ENCODE results near the gene MXD1. TPM values are rescaled to one million over a fixed set of nuclear protein-coding genes. Genes with fewer than 3 reads are reported as not detected.

The MXD1 gene
- total RNA-seq, 1 experiment from 2014 or later = 1.5 TPM

- DNase-seq (ENCODE audit: low spot score) (no peak), ATAC-seq (no peak)
- H3K27me3 Mint-ChIP-seq (ENCODE audit: low read depth) = no peaks in the 10 kb centered on the region; the same call in 1 of the 2 replicates
- ChIA-PET CTCF (interaction anchor here (0.5 kb wide), 1 partner anchor 71 kb away, joined by 3 read pairs; no protein-coding TSS in a partner anchor), POLR2A (no interaction called here)
- no peaks in the 10 kb centered on the region for H3K36me3 Mint-ChIP-seq
- H3K9me3 Mint-ChIP-seq = peaks cover 3% of the 10 kb centered on the region; the same call in 1 of the 2 replicates
- no peak overlapping the region for H3K27ac Mint-ChIP-seq
- no peak overlapping the region for H3K4me3 Mint-ChIP-seq
- H3K4me1 Mint-ChIP-seq = peaks cover 7% of the 10 kb centered on the region
- no peak for TF ChIP-seq ZBTB21 (CRISPR knock-in tag; IDR thresholded peaks at IDR 0.05; ENCODE audit: borderline replicate concordance)
- TF ChIP-seq ZNF263 (CRISPR knock-in tag; IDR thresholded peaks at IDR 0.05; ENCODE audit: low read depth) = no peak
- TF ChIP-seq ELF4 (CRISPR knock-in tag; IDR thresholded peaks at IDR 0.05; ENCODE audit: low read depth) = no peak
- TF ChIP-seq CREM (CRISPR knock-in tag; IDR thresholded peaks at IDR 0.05) = no peak
- TF ChIP-seq, protein P1, sequence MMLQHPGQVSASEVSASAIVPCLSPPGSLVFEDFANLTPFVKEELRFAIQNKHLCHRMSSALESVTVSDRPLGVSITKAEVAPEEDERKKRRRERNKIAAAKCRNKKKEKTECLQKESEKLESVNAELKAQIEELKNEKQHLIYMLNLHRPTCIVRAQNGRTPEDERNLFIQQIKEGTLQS (CRISPR knock-in tag; conservative IDR thresholded peaks at IDR 0.05) = no peak
Measured at GRCh38 chr2:69988086-69988635, 73.3 kb downstream of the MXD1 start.

DNA sequence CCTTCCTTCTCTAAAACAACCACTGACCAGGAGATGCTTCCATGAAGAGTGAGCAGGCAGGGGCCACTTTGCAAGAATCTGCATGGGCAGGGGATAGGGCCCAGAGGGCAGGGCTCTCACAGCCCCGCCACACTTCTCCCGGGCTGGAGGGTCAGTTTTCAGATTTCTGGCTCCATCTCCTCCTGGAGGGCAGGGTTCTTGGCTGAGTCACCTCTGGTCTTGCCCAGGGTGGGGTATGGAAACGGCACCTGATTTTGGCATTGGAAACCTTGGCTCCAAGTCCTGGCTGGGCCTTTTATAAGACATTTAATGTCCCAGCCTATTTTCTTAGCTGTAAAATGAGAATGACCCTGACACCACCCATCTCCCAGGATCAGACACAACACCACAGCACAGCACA lies 74.1 kb downstream of the MXD1 start:
- Mint-ChIP-seq H3K4me1 (peaks cover 7% of the 10 kb centered on the region), H3K9me3 (peaks cover 3% of the 10 kb centered on the region; the same call in 1 of the 2 replicates), H3K27me3 (ENCODE audit: low read depth) (no peaks in the 10 kb centered on the region), H3K27ac (no peak overlapping the region), H3K36me3 (no peaks in the 10 kb centered on the region), H3K4me3 (no peak overlapping the region)
- DNase-seq (ENCODE audit: low spot score) (no peak), ATAC-seq (no peak)
- CTCF ChIA-PET = no interaction called here
- POLR2A ChIA-PET = no interaction called here
- no peak for TF ChIP-seq NR2C2 (CRISPR knock-in tag; IDR thresholded peaks at IDR 0.05)
- no peak for TF ChIP-seq HMGA2 (CRISPR knock-in tag; IDR thresholded peaks at IDR 0.05)
- no peak for TF ChIP-seq CDX4 (CRISPR knock-in tag; IDR thresholded peaks at IDR 0.05; ENCODE audit: borderline replicate concordance)
- TF ChIP-seq KAT7 (CRISPR knock-in tag; IDR thresholded peaks at IDR 0.05; ENCODE audit: borderline replicate concordance) = no peak
- TF ChIP-seq, protein P2, sequence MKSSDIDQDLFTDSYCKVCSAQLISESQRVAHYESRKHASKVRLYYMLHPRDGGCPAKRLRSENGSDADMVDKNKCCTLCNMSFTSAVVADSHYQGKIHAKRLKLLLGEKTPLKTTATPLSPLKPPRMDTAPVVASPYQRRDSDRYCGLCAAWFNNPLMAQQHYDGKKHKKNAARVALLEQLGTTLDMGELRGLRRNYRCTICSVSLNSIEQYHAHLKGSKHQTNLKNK (CRISPR knock-in tag; IDR thresholded peaks at IDR 0.05) = no peak
- TF ChIP-seq, protein P3, sequence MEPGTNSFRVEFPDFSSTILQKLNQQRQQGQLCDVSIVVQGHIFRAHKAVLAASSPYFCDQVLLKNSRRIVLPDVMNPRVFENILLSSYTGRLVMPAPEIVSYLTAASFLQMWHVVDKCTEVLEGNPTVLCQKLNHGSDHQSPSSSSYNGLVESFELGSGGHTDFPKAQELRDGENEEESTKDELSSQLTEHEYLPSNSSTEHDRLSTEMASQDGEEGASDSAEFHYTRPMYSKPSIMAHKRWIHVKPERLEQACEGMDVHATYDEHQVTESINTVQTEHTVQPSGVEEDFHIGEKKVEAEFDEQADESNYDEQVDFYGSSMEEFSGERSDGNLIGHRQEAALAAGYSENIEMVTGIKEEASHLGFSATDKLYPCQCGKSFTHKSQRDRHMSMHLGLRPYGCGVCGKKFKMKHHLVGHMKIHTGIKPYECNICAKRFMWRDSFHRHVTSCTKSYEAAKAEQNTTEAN (CRISPR knock-in tag; IDR thresholded peaks at IDR 0.05) = no peak
- TF ChIP-seq JAZF1 (CRISPR knock-in tag; IDR thresholded peaks at IDR 0.05) = no peak
- no peak for TF ChIP-seq ERG (CRISPR knock-in tag; IDR thresholded peaks at IDR 0.05)
- TF ChIP-seq, protein P4, sequence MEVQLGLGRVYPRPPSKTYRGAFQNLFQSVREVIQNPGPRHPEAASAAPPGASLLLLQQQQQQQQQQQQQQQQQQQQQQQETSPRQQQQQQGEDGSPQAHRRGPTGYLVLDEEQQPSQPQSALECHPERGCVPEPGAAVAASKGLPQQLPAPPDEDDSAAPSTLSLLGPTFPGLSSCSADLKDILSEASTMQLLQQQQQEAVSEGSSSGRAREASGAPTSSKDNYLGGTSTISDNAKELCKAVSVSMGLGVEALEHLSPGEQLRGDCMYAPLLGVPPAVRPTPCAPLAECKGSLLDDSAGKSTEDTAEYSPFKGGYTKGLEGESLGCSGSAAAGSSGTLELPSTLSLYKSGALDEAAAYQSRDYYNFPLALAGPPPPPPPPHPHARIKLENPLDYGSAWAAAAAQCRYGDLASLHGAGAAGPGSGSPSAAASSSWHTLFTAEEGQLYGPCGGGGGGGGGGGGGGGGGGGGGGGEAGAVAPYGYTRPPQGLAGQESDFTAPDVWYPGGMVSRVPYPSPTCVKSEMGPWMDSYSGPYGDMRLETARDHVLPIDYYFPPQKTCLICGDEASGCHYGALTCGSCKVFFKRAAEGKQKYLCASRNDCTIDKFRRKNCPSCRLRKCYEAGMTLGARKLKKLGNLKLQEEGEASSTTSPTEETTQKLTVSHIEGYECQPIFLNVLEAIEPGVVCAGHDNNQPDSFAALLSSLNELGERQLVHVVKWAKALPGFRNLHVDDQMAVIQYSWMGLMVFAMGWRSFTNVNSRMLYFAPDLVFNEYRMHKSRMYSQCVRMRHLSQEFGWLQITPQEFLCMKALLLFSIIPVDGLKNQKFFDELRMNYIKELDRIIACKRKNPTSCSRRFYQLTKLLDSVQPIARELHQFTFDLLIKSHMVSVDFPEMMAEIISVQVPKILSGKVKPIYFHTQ (CRISPR knock-in tag; IDR thresholded peaks at IDR 0.05) = no peak
- no peak for TF ChIP-seq ZNF532 (CRISPR knock-in tag; IDR thresholded peaks at IDR 0.05; ENCODE audit: borderline replicate concordance)
- no peak for TF ChIP-seq RORB (CRISPR knock-in tag; IDR thresholded peaks at IDR 0.05)

Data from WTC11 (cell line).